NCI-H128 (cell line): ENCODE measurements around the gene DYNC2H1.

ENCODE experiments used
- DNase-seq: peaks from one replicate; lab custom pipeline; 2025; ENCODE audit not compliant: unreplicated experiment; lab: John Stamatoyannopoulos, UW

Gene DYNC2H1

DNA sequence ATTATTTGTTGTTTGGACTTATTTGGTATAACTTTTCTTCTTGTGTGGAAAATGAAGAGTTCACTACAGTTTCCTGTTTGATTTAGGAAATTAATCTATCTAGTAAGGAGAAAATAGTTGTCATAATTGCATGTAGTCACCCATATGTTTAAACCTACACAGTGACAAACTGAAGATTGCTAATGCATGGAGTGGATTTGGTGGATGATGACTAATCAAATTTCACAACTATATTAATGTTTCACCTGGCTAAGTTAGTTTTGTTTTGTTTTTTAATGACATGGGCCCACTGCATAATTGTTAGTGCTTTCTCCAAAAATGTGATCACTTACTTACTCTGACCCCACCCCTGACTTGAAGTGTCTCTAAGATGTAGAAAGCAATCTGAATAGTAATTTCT, 170.6 kb downstream of the DYNC2H1 start:
- no peak for DNase-seq

DNA sequence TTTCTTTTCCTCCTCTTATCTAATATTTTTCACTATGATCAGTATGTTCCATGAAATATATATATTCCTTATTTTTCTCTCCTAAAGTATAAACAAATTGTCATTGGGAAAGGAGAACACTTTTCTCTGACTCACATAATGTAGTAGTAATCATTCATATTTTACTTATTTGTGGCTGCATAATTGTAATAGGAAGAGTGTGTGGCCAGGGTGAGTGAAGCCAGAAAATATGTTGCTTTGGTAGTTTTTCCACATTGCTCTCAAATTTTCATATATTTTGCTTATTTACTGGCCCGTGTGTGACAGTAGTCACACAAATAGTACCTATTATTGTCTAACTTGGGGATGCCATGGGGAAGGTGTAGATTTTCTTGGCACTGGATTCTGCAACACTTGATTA, 172.1 kb downstream of the DYNC2H1 start:
- no peak for DNase-seq

DNA sequence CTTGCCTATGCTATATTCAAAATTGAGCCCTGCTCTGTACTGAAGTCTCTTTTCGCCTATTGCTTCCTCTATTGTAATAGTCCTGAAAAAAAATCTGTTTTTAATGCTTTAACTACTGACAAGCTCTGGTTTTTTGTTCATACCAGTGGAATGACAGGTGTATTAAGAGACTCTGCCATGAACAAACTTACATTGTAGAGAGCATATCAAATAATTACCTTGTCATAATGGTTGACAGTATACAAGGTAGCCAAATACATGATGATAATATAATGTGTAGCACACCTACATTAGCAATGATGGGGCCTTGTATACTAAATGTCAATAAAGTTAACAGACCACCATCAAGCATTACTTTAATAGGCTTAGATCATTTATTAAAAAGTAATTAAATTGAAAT, 175.0 kb downstream of the DYNC2H1 start:
- DNase-seq = no peak

DNA sequence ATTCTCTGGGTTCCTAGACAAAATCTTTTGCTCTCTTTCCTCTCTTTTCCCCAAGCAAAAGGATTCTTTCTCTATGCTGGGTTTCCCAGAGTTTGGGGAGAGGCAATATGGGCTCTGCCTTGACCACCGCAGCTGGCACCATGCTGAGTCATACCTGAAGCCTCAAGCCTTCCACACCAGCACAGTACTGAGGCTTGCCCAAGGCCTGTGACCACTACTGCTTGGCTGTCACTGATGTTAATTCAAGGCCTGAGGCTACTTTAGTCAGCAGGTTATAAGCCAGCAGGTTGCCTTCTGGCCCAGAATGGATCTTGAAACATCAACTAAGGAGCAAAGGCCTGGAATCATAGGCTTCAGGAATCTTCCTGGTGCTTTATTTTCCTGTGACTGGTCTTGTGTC, 185.3 kb downstream of the DYNC2H1 start:
- DNase-seq = no peak

DNA sequence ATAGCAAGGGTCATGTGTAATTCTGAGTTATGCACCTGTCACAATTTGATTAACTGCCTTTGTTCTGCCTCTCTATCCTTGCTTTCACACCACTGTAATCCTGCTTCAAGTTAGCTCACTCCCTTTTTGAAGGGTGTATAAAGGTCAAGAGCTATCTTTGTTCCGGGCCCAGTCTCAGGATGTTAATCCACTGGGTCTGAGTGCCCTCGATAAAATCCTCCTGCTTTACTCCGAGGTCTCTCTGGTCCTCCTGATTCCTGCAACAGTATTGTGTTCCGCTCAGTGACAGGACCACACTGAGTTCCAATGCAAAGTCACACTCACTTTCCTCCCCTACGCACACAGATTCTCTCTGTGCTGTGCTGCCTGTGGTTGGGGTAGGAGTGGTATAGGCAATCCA, 186.5 kb downstream of the DYNC2H1 start:
- no peak for DNase-seq

DNA sequence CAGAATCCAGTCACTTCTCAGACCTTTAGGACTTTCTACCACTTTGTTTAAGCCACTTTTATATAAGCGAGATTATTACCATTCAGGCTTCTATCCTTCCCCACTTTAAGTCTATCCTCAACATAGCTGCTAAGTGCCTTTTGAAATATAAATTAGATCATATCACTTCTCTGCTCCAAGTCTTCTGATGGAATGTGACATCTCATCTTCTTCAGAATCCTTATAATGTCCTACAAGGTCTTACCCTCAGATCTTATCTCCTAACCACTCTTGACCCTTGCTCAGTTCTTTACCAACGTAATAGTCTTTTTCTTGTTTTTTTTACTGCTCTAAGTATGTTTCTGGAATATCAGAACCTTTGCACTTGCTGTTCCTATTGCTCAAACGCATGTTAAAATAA, 188.7 kb downstream of the DYNC2H1 start:
- DNase-seq = no peak

DNA sequence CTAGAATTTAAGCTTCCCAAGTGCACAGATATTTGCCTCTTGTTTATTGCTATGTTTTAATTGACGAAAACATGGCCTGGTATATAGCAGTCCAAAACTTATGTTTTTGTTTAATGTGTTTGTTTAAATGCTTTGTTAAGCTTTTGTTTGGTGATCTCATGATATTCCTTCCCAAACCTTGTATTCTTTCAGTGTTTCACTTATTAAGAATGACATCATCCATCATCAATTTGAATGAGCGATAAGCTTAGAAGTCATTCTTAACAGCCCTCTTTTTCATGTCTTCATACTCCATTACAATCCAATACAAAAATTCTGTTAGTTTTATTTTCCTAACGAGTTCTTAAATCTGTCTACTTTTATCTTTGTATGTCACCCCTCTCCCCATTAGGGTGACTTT, 206.0 kb downstream of the DYNC2H1 start:
- no peak for DNase-seq

DNA sequence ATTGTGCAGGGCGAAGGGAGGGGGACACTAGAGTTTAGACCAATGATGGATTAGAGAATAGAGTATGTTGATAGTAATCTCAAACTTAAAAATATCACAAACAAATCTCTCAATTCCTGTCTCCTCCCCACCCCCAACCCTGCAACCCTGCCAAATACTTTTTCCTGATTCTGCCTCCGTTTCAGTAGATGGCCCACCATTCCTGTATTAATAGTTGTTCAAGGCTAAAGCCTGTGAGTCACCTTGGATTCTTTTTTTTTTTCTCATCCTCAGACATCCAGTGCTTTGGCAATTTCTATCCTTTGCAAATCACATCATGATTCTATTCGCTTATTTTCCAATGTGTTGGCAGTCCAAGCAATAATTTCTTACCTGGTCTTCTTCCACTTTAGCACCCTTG, 207.9 kb downstream of the DYNC2H1 start:
- DNase-seq = no peak

DNA sequence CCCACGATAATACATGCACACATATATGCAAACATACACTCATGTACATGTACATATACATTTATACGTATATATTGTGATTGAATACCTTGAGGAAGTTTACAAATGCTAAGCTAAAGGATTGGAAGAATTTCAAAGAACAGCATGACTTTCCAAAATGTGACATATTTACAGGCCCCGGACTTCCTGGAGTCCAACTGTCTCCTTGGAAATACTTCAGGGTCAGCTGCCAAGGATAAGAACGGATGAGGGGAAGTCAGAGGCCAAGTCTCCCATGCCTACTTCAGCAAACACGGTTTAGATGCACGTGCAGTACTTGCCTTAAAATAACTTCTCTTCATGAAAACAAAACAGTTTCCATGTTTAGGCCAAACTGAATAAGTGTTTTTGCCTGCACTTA, 213.6 kb downstream of the DYNC2H1 start:
- DNase-seq = no peak

DNA sequence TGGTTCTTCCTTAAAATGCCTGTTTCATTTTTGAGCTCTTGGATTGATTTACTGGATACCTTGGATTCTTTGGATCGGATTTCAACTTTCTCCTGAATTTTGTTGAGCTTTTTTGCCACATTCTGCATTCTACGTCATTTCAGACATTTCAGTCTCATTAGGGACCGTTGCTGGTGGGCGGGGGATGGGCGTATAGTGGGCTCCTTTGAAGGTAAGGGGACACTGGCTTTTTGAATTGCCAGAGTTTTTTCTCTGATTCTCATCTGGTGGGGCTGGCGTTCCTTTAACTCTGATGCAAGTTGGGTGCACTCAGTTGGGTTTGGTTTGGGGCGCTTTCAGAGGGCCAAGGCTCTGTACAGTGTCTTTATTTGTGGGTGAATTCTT, 216.5 kb downstream of the DYNC2H1 start:
- no peak for DNase-seq

DNA sequence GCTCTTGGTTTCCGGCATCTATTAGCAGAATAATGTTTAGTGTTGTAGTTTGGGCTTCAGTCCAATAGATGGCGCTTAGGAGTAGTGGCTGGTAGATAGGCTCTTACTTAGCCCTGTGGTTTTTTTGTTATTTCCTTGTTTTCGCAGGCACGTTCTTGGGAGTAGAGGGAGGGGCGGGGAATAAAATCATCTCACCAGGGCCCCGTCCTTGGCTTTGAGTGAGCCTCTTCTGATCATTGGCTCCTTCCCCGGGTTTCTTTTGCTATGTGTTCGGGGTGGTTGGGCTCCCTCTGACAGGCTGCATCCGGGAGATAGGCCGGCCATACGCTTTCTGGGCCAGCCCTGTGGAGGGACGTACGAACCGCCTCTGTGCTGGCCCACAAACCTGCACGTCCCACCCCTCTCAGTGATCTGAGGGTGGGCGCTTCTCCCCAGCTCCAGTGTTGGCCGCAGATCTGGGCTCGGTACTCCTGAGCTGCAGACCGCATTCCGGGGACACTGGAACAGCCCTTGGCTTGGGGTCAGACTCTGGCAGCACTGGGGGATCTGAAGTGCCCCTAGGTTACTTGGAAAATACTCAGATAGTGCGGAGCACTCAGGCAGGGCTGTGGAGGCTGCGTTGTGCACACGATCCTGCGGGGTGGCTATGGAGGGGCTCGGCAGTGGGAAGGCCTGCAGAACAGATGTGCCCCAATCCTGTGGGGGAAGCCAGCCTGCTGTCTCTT, 217.0 kb downstream of the DYNC2H1 start:
- peak; percentile 7 for DNase-seq

DNA sequence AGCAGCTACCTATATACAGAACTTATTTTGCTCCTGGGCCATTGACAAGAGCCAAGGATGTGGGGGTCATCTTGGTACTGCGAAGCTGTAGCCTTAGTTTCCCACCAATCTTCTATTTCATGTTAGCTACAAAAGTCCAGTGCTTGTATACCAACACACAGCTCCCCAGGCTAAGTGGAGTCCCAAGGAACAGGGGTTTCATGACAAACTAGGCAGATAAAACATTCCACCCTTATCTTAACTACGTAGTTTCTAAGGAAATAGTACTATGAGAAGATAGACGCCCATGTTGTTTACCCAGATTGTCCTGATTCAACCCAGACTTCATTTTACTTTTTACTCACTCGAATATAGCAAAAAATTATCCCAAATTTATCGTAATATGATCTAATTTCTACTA, 218.5 kb downstream of the DYNC2H1 start:
- no peak for DNase-seq

DNA sequence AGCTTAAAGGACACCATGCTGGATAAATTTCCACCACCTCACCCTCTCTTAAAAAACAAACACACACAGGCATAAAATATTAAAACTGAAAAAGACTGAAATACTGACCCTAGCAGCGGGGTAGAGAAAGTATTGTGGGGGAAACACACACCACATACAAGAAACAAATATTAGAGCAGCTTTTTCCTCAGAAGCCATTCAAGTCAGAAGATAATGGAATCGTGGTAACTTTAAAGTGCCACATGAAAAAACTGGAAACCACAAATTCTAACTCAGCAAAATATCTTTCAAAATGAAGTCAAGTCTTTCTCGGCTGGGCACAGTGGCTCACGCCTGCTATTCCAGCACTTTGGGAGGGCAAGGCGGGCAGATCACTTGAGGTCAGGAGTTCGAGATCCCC, 223.2 kb downstream of the DYNC2H1 start:
- no peak for DNase-seq

DNA sequence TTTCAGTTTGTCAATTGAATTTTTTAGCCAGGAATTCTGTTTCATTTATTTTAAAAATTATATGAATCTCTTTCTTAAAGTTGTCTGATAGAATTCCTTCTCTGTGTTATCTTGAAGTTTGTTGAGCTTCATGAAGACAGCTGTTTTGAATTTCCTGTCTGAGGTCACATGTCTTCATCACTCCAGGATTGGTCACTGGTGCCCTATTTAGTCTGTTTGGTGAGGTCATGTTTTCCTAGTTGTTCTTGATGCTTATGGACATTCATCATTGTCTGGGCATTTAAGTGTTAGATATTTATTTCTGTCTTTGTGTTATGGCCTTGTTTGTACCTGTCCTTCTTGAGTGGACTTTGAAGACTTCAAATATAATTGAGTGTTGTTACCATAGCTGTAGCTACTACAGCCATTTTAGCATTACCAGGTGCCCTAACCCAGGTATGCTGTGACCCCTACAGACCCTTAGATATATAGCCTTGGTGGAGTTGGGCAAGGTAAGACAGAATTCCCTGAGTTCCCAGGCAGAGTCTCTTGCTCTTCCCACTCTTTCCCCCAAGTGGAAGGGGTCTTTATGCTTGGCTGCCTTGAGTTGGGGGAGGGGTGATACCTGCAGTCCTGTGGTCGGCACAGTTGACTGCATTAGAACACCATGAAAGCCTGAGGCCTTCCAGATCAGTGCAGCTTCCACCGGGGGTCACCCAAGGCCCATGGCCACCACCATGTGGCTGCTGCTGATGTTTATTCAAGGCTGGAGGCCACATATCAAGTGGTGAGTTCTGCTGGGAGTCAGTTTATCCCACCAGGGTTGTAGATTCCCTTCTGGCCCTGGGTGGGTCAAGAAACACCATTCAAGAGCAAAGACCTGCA, 229.6 kb downstream of the DYNC2H1 start:
- no peak for DNase-seq

DNA sequence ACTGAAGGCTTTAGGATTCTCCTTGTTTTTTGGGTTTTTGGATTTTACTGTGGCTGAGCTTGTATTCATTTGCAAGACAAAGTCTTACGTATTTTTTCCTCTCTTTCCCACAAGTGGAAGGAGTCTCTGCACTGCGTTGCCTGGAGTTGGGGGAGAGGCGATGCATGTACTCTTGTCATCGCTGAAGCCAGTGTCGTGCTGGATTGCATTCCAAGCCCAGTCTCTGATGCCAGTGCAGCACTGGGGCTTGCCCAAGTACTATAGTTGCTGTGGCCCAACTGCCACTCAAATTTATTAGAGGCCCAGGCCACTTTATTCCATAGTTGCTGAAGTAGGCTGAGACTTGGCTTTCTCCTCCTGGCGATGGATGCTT, 230.2 kb downstream of the DYNC2H1 start:
- DNase-seq = no peak

DNA sequence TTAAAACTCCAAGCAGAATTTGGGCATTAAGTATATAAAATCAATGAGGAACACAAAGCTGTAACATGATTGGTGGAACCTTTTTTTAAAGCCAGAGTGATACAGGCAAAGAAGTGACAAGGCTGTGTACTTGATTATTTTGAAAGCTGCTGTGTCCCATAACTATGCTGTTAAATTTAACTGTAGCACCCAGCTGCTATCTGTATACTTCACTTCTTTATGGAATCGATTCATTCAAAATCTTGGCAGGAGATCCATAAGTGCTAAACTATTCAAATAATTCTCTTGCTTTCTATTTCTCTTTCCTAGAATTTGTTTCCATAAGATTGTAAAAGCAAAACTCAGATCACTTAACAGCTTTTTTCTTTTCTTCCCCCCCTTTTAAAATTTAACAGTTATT, 231.7 kb downstream of the DYNC2H1 start:
- DNase-seq = no peak

DNA sequence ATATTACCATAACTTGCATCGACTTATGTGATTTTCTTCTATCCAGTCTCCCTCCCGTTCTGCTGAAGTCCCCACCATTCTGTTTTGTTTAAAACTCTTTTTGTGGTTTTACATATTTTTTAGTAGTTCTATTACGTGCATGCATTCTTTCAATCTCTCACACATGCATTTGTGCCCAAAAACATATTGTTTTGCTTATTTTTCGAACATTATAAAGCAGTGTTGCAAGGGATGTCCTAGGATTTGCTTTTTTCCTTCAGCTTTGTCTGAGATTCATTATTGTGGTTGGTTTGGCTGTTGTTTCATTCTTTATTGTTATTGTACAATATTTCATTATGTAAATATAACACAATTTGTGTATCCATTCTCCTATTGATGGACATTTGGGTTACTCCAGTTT, 235.7 kb downstream of the DYNC2H1 start:
- no peak for DNase-seq

DNA sequence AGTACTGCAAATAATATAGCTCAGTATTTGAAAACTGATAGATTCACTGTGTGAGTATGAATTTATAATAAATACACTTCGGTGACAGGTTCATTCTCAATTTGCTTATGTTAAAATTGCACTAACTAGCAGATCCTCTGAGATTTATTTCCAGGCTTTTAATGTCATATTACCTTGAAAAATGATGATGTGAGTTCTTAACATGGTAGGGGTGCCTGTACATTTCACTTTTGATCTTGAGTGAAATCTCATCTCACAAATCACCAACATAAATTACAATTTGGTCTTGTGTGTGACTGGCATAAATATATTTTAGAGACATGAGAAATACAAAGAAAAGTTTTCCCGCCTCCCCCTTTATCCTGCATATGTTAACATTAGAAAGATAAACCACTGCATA, 240.4 kb downstream of the DYNC2H1 start:
- DNase-seq = no peak

DNA sequence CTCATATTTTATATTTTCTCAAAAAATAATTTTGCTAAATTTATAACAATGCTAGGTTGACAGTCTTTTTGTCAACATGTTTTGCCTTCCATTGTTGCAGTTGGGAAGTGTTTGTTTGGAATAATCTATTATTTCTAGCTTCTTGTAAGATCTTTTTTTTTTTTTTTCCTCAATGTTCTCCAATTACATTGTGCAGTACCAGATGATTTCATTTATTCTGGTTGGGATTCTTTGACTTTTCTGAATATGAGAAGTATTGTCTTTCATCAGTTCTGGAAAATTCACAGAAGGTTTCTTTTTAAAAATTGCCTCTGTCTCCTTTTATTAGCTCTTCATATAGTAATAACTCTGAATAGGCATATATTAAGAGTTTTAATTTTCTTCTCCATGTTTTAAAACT, 245.4 kb downstream of the DYNC2H1 start:
- DNase-seq = no peak

DNA sequence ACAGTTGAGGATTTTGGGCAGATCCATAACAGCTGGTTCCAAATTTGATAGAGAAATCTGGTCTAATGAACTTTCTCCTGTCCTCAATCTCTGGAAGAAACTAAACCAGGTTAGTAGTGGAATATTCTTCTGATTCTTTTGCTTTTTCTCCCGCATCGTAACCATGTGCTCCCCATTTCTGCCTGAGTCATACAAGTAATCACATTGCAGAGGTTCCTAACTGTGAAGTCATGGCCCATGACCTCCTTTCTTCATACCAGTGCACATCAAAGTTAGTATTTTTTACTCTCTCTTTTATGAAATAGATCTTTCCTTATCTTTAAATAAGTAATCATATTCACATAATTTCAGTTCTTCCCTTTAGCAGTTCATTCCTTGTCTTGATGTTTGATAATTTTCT, 249.0 kb downstream of the DYNC2H1 start:
- DNase-seq = no peak

DNA sequence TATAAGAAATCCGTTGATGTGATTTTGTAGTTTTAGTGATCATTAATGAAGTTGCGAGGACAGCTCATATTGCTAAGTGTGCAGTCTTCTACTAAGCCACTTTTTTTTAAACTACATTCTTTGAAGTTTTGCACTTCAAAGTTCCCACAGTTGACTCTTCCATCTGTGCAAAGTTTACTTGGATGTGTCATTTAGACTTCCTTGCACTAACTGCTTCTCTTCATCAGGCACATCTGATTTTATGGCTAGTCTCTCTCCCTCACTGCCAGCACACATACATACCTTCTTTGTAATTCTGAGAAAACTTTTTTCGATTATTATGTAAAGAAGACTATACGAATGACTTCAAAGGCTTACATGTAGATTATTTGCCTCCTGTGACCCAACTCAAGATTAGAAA, 250.0 kb downstream of the DYNC2H1 start:
- DNase-seq = no peak

DNA sequence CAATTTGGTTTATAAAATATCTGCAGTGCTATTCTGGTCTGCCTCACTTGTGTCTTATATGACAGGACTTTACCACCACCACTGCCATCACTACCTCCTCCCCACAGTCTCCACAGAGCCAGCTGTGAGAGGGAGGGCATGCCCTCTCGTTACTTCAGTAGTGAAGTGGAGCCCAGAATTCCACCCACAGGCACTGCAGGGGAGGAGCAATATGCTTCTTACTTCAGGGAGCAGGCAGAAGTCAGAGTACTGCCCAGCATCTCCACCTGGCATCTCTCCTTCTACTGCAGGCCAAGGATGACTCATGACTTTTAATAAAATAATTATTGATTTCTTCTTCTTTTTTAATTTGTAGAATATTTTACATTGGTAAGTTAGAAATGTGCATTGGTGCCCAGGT, 255.5 kb downstream of the DYNC2H1 start:
- no peak for DNase-seq

DNA sequence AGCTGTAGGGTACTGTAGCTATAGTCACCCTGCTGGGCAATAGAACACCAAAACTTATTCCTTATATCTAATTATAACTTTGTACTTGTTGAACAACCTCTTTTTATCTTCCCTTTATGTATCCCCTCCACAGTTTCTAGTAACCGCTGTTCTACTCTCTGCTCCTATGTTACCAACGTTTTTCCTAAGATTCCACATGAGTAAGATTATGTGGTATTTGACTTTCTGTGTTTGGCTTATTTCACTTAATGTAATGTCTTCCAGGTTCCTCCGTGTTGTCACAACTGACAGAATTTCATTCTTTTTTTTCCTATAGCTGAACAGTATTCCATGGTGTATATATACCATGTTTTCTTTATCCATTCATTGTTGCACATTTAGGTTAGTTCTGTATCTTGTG, 258.4 kb downstream of the DYNC2H1 start:
- no peak for DNase-seq
